NCI-H460 (cell line): ENCODE data around the gene RAB8A. TPM values are rescaled to one million over a fixed set of nuclear protein-coding genes. Genes with fewer than 3 reads are reported as not detected.

Experiments used
- DNase-seq: peaks from one replicate; pipeline ENCODE4 v3.0.0-alpha.2; 2016; ENCODE audit warnings: low read depth; ENCODE audit errors: extremely low read depth
- polyA plus RNA-seq: library from polyadenylated mRNA; depleted of rRNA; stranded (reverse); fragments of >200 nt; gene quantifications from 2 replicates; pipeline ENCODE4 v1.2.3, GENCODE V29; 2014; cell fraction: nucleus; rRNA removed
- total RNA-seq: library from RNA; depleted of rRNA; stranded (reverse); fragments of >200 nt; shearing (Covaris generic); gene quantifications from 2 replicates; pipeline ENCODE4 v1.2.3, GENCODE V29; 2014; rRNA removed

The RAB8A gene
- 35.3 and 35.4 TPM in 2 replicates for total RNA-seq
- polyA plus RNA-seq, result 21.9 and 22.9 TPM in 2 replicates

GRCh38 chr19:16111160-16111908 lies at the start of gene RAB8A:
TSS of gene RAB8A (plus strand) at chr19:16111889. CDS start at chr19:16111902, 13 bp downstream.
- peak; percentile 97 for DNase-seq

- no peak for DNase-seq
These were observed 49.7 kb upstream of the RAB8A start for GRCh38 chr19:16061943-16062342.

GRCh38 chr19:16062789-16063188 lies 48.9 kb upstream of the RAB8A start:
- DNase-seq, result no peak

GRCh38 chr19:16064209-16064889 lies 47.3 kb upstream of the RAB8A start:
- DNase-seq, result no peak

GRCh38 chr19:16066611-16067104 lies 45.0 kb upstream of the RAB8A start:
- peak; percentile 75 for DNase-seq

GRCh38 chr19:16067205-16067938 lies 44.3 kb upstream of the RAB8A start:
- DNase-seq, result no peak

- no peak for DNase-seq
These were observed 42.9 kb upstream of the RAB8A start for GRCh38 chr19:16068696-16069259.

GRCh38 chr19:16069813-16070365 lies 41.8 kb upstream of the RAB8A start:
- no peak for DNase-seq

GRCh38 chr19:16070366-16070990 lies 41.2 kb upstream of the RAB8A start:
- peak; percentile 64 for DNase-seq

GRCh38 chr19:16071072-16071691 lies 40.5 kb upstream of the RAB8A start:
- no peak for DNase-seq

- no peak for DNase-seq
These were observed 38.2 kb upstream of the RAB8A start for GRCh38 chr19:16073481-16073880.

GRCh38 chr19:16073988-16074387 lies 37.7 kb upstream of the RAB8A start:
- DNase-seq, result no peak

- no peak for DNase-seq
These were observed 37.0 kb upstream of the RAB8A start for GRCh38 chr19:16074488-16075365.

GRCh38 chr19:16075430-16076153 lies 36.1 kb upstream of the RAB8A start:
- no peak for DNase-seq

- peak; percentile 81 for DNase-seq
These were observed 35.3 kb upstream of the RAB8A start, which contains the start of gene TPM4 for GRCh38 chr19:16076154-16076957. TSS of gene TPM4 (plus strand) at chr19:16076495. CDS start at chr19:16076566, 71 bp downstream.

GRCh38 chr19:16076958-16077611 lies 34.6 kb upstream of the RAB8A start:
- DNase-seq, result no peak
